SK-N-SH treated with all-trans-retinoic acid at 6 μM for 48 hours (cell line): Measurements from ENCODE around the gene SLCO3A1.

Source experiments
- ATAC-seq: fragments of 200-7000 bp; cut with Tn5 transposase; 3 replicates; pipeline ENCODE4 v1.9.1; 2020; ENCODE audit warnings: mild to moderate bottlenecking, moderate library complexity
- ARNTL ChIP-seq: fragments of 450-650 bp; formaldehyde crosslinking; IDR thresholded peaks from 2 replicates; pipeline ENCODE4 v1.5.0; 2020; ENCODE audit warnings: low read depth, mild to moderate bottlenecking, moderate library complexity, borderline replicate concordance
- BACH2 ChIP-seq: fragments of 250-450 bp; sonication (Bioruptor Pico); IDR thresholded peaks from 2 replicates; pipeline ENCODE4 v1.9.0; 2021; ENCODE audit warnings: mild to moderate bottlenecking, borderline replicate concordance
- CREB5 ChIP-seq: fragments of 250-450 bp; sonication (Bioruptor Pico); IDR thresholded peaks from 2 replicates; pipeline ENCODE4 v1.5.1; 2020; ENCODE audit warnings: low read depth, mild to moderate bottlenecking, moderate library complexity
- CSDC2 ChIP-seq: fragments of 250-450 bp; sonication (Bioruptor Pico); IDR thresholded peaks from 2 replicates; pipeline ENCODE4 v1.5.0; 2020; ENCODE audit warnings: mild to moderate bottlenecking, moderate library complexity
- CSRNP3 ChIP-seq: fragments of 250-450 bp; sonication (Bioruptor Pico); IDR thresholded peaks from 2 replicates; pipeline ENCODE4 v1.5.1; 2021; ENCODE audit warnings: mild to moderate bottlenecking, moderate library complexity
- ESRRG ChIP-seq: fragments of 250-450 bp; sonication (Bioruptor Pico); IDR thresholded peaks from 2 replicates; pipeline ENCODE4 v1.6.1; 2021; ENCODE audit warnings: mild to moderate bottlenecking
- GLIS3 ChIP-seq: fragments of 250-450 bp; sonication (Bioruptor Pico); IDR thresholded peaks from 2 replicates; pipeline ENCODE4 v1.5.0; 2020; ENCODE audit warnings: mild to moderate bottlenecking, moderate library complexity
- ISL1 ChIP-seq: fragments of 250-450 bp; sonication (Bioruptor Pico); IDR thresholded peaks from 2 replicates; pipeline ENCODE4 v2.1.2; 2022; ENCODE audit warnings: mild to moderate bottlenecking, moderate library complexity
- OSR1 ChIP-seq: fragments of 250-450 bp; sonication (Bioruptor Pico); IDR thresholded peaks from 2 replicates; pipeline ENCODE4 v1.8.0; 2022; ENCODE audit warnings: moderate library complexity, mild to moderate bottlenecking, inconsistent platforms
- PATZ1 ChIP-seq: fragments of 250-450 bp; sonication (Bioruptor Pico); IDR thresholded peaks from 2 replicates; pipeline ENCODE4 v1.8.0; 2020; ENCODE audit warnings: mild to moderate bottlenecking, moderate library complexity, borderline replicate concordance
- POU6F1 ChIP-seq: fragments of 250-450 bp; sonication (Bioruptor Pico); IDR thresholded peaks from 2 replicates; pipeline ENCODE4 v1.8.0; 2021; ENCODE audit warnings: low read depth, mild to moderate bottlenecking, moderate library complexity, borderline replicate concordance
- PPARA ChIP-seq: fragments of 250-450 bp; sonication (Bioruptor Pico); IDR thresholded peaks from 2 replicates; pipeline ENCODE4 v1.5.0; 2020; ENCODE audit warnings: mild to moderate bottlenecking, borderline replicate concordance
- RARB ChIP-seq: fragments of 250-450 bp; sonication (Bioruptor Pico); IDR thresholded peaks from 2 replicates; pipeline ENCODE4 v1.8.0; 2021; ENCODE audit warnings: mild to moderate bottlenecking, moderate library complexity
- SNAI2 ChIP-seq: fragments of 250-450 bp; sonication (Bioruptor Pico); IDR thresholded peaks from 2 replicates; pipeline ENCODE4 v1.5.0; 2020; ENCODE audit warnings: mild to moderate bottlenecking, moderate library complexity
- TSHZ2 ChIP-seq: fragments of 250-450 bp; sonication (Bioruptor Pico); IDR thresholded peaks from 2 replicates; pipeline ENCODE4 v1.5.0; 2020; ENCODE audit warnings: mild to moderate bottlenecking, moderate library complexity
- ZC3H10 ChIP-seq: fragments of 250-450 bp; sonication (Bioruptor Pico); IDR thresholded peaks from 2 replicates; pipeline ENCODE4 v1.5.1; 2021; ENCODE audit warnings: mild to moderate bottlenecking, moderate library complexity
- ZFP3 ChIP-seq: fragments of 250-450 bp; sonication (Bioruptor Pico); IDR thresholded peaks from 2 replicates; pipeline ENCODE4 v1.5.0; 2020; ENCODE audit warnings: mild to moderate bottlenecking, moderate library complexity
- ZFP30 ChIP-seq: fragments of 450-650 bp; formaldehyde crosslinking; IDR thresholded peaks from 2 replicates; pipeline ENCODE4 v1.5.0; 2022; ENCODE audit warnings: mild to moderate bottlenecking, moderate library complexity
- ZNF565 ChIP-seq: fragments of 450-650 bp; formaldehyde crosslinking; conservative IDR thresholded peaks from 2 replicates; pipeline ENCODE4 v1.5.0; 2020; ENCODE audit warnings: low read depth, mild to moderate bottlenecking, moderate library complexity
- ZNF8 ChIP-seq: fragments of 450-650 bp; formaldehyde crosslinking; IDR thresholded peaks from 2 replicates; pipeline ENCODE4 v1.5.0; 2020; ENCODE audit warnings: mild to moderate bottlenecking, moderate library complexity

The SLCO3A1 gene

GRCh38 chr15:92128788-92129187, 275.3 kb downstream of the SLCO3A1 start:
- no peak for ATAC-seq
- TF ChIP-seq CSDC2 (no peak), ZNF8 (CRISPR knock-in tag) (no peak), SNAI2 (CRISPR knock-in tag) (no peak), ZFP3 (no peak), PATZ1 (CRISPR knock-in tag) (no peak), TSHZ2 (CRISPR knock-in tag) (no peak), ARNTL (CRISPR knock-in tag) (no peak), ZFP30 (CRISPR knock-in tag) (no peak), CSRNP3 (CRISPR knock-in tag) (no peak), ZNF565 (CRISPR knock-in tag) (no peak), ESRRG (CRISPR knock-in tag) (no peak), PPARA (CRISPR knock-in tag) (no peak), CREB5 (no peak)

- no peak for TF ChIP-seq PATZ1 (CRISPR knock-in tag)
- TF ChIP-seq CSRNP3 (CRISPR knock-in tag), result no peak
- TF ChIP-seq ARNTL (CRISPR knock-in tag), result no peak
- TF ChIP-seq SNAI2 (CRISPR knock-in tag), result no peak
- no peak for TF ChIP-seq ZC3H10 (CRISPR knock-in tag)
- no peak for TF ChIP-seq GLIS3 (CRISPR knock-in tag)
- TF ChIP-seq RARB (CRISPR knock-in tag), result no peak
- no peak for TF ChIP-seq TSHZ2 (CRISPR knock-in tag)
- TF ChIP-seq ZNF565 (CRISPR knock-in tag), result no peak
- no peak for TF ChIP-seq OSR1 (CRISPR knock-in tag)
- no peak for TF ChIP-seq POU6F1 (CRISPR knock-in tag)
- TF ChIP-seq ISL1 (CRISPR knock-in tag), result no peak
- TF ChIP-seq BACH2 (CRISPR knock-in tag), result no peak
- no peak for ATAC-seq
Measured at GRCh38 chr15:92130244-92130643, 276.7 kb downstream of the SLCO3A1 start.
